PC-3 (cell line): ENCODE results near the gene GLI3.

ENCODE experiments used
- EZH2 ChIP-seq: fragments of 300-600 bp; sonication (generic); IDR thresholded peaks from one replicate; pipeline ENCODE4 v1.6.1; 2017; ENCODE audit warnings: antibody characterized with exemption, mild to moderate bottlenecking, low read length; ENCODE audit not compliant: unreplicated experiment
- EZH2phosphoT487 ChIP-seq: fragments of 300-600 bp; sonication (generic); IDR thresholded peaks from 2 replicates; pipeline ENCODE4 v1.6.1; 2018; ENCODE audit warnings: mild to moderate bottlenecking, antibody characterized with exemption, low read length, borderline replicate concordance
- TF ChIP-seq, protein P1 (sequence below): fragments of 300-600 bp; sonication (generic); conservative IDR thresholded peaks from 2 replicates; pipeline ENCODE4 v1.5.1; 2017; ENCODE audit warnings: antibody characterized with exemption, low read depth, mild to moderate bottlenecking, low read length

DNA sequence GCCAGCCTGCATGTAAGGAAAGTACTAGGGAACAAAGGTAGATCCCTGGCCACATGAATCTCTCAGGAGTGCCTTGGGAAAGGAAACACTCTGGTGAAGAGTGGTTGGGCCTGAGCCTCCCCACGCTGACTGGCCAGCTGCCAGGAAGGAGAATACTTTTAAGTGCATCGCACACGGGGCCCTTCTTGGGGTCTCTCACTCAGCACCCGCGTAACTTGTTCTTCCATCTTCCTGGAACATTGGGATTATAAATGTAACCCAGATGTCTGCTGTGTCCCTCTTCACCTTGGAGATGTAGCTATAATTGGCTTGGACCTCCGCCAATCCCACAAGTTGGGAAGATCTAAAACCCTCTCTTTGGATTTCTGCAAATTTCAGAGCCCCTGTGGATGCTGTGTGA lies 4.4 kb upstream of the GLI3 start:
- no peak for TF ChIP-seq EZH2
- TF ChIP-seq, protein P1, sequence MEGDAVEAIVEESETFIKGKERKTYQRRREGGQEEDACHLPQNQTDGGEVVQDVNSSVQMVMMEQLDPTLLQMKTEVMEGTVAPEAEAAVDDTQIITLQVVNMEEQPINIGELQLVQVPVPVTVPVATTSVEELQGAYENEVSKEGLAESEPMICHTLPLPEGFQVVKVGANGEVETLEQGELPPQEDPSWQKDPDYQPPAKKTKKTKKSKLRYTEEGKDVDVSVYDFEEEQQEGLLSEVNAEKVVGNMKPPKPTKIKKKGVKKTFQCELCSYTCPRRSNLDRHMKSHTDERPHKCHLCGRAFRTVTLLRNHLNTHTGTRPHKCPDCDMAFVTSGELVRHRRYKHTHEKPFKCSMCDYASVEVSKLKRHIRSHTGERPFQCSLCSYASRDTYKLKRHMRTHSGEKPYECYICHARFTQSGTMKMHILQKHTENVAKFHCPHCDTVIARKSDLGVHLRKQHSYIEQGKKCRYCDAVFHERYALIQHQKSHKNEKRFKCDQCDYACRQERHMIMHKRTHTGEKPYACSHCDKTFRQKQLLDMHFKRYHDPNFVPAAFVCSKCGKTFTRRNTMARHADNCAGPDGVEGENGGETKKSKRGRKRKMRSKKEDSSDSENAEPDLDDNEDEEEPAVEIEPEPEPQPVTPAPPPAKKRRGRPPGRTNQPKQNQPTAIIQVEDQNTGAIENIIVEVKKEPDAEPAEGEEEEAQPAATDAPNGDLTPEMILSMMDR: no peak
- TF ChIP-seq EZH2phosphoT487: no peak
